ENCODE results near the gene DNAH2.
A peak's percentile ranks its signal among the peaks of the same experiment; 100 is the strongest.

Gene DNAH2

GRCh38 chr17:7838090-7839075, 120.8 kb downstream of the DNAH2 start:
- no peak for DNase-seq (ENCODE audit: low read depth in 2 of 2)

GRCh38 chr17:7839190-7839875, 121.8 kb downstream of the DNAH2 start:
- no peak for DNase-seq (ENCODE audit: low read depth in 2 of 2)

- DNase-seq (ENCODE audit: low read depth in 2 of 2): no peak
Measured at GRCh38 chr17:7839876-7840261, 122.3 kb downstream of the DNAH2 start.

- no peak for DNase-seq (ENCODE audit: low read depth in 2 of 2)
Measured at GRCh38 chr17:7840441-7840840, 122.9 kb downstream of the DNAH2 start.

GRCh38 chr17:7840875-7841274, 123.3 kb downstream of the DNAH2 start:
- no peak for DNase-seq (ENCODE audit: low read depth in 2 of 2)

GRCh38 chr17:7841396-7841914, 123.9 kb downstream of the DNAH2 start:
- DNase-seq (ENCODE audit: low read depth in 2 of 2): peak; percentile 89

- peak; percentile 74 to 75 for DNase-seq (ENCODE audit: low read depth in 2 of 2)
Measured at GRCh38 chr17:7841915-7842379, 124.4 kb downstream of the DNAH2 start.

GRCh38 chr17:7842380-7843256, 125.1 kb downstream of the DNAH2 start:
- DNase-seq (ENCODE audit: low read depth in 2 of 2): peak; percentile 94 to 95

- no peak for DNase-seq (ENCODE audit: low read depth in 2 of 2)
Measured at GRCh38 chr17:7843257-7843535, 125.7 kb downstream of the DNAH2 start.

- DNase-seq (ENCODE audit: low read depth in 2 of 2): peak; percentile 82 to 88
Measured at GRCh38 chr17:7843536-7844291, 126.2 kb downstream of the DNAH2 start.

GRCh38 chr17:7844292-7845154, 127.0 kb downstream of the DNAH2 start:
- DNase-seq (ENCODE audit: low read depth in 2 of 2): peak; percentile 80 to 84

- no peak for DNase-seq (ENCODE audit: low read depth in 2 of 2)
Measured at GRCh38 chr17:7845359-7846062, 128.0 kb downstream of the DNAH2 start.

GRCh38 chr17:7846063-7846735, 128.7 kb downstream of the DNAH2 start:
- DNase-seq (ENCODE audit: low read depth in 2 of 2): no peak

GRCh38 chr17:7846765-7847661, 129.5 kb downstream of the DNAH2 start:
- DNase-seq (ENCODE audit: low read depth in 2 of 2): no peak

GRCh38 chr17:7848131-7848579, 130.6 kb downstream of the DNAH2 start:
- no peak for DNase-seq (ENCODE audit: low read depth in 2 of 2)

GRCh38 chr17:7848739-7849129, 131.2 kb downstream of the DNAH2 start:
- DNase-seq (ENCODE audit: low read depth in 2 of 2): no peak

GRCh38 chr17:7849130-7849750, 131.7 kb downstream of the DNAH2 start:
- no peak for DNase-seq (ENCODE audit: low read depth in 2 of 2)
